ENCODE results near the gene TMEM147.
A peak's percentile ranks its signal among the peaks of the same experiment; 100 is the strongest.

TMEM147 gene

DNA sequence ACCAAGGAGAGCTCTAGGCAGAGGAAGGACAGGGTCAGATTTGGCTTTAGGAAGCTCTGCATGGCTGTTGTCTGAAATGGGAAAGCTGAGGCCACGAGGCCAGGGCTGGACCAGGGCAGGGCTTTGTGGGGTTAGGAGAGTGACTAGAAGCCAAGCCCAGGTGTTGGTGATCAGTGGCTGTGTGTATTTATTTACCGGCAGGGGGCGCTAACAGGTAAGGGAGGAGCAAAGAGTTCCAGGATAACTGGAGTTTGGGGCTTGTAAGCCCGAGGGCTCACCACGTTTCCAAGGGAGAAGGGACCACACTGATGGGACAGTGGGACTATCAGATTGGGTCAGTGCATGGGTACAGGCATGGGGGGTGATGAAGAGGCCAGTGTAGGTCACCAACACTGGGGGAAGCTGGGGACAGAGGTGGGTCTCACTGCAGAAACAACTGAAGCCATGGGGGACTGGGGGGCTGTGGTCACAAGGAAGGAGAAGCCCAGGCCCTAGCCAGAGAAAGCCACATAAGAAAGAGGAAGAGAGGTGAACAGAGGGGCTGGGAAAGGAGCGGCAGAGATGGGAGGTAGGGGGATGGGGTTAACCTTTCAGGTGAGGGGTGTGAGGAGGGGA, 3.9 kb downstream of the TMEM147 start:
- Histone ChIP-seq H3K4me1 (ENCODE audit: insufficient read depth, low read length, severe bottlenecking) (peaks cover 17% of the 10 kb centered on the region), H3K27ac (ENCODE audit: low read depth, low read length, poor library complexity, severe bottlenecking) (no peak overlapping the region), H3K27me3 (ENCODE audit: insufficient read depth, low read length) (no peaks in the 10 kb centered on the region), H3K9ac (ENCODE audit: low read length) (no peak overlapping the region), H3K9me3 (ENCODE audit: low read length) (no peaks in the 10 kb centered on the region), H3K4me2 (ENCODE audit: low read length) (no peak overlapping the region), H2AFZ (ENCODE audit: low read length) (no peak overlapping the region), H3K36me3 (ENCODE audit: insufficient read depth, low read length) (no peaks in the 10 kb centered on the region), H3K79me2 (ENCODE audit: insufficient read depth, low read length) (no peaks in the 10 kb centered on the region), H3F3A (ENCODE audit: insufficient read depth, low read length) (no peaks in the 10 kb centered on the region), H3K4me3 (ENCODE audit: low read depth, low read length, poor library complexity, severe bottlenecking) (no peak overlapping the region), H3K9me2 (ENCODE audit: low read depth, low read length) (no peaks in the 10 kb centered on the region), H4K20me1 (ENCODE audit: insufficient read depth, low read length) (no peaks in the 10 kb centered on the region)
- TF ChIP-seq CTCF (IDR thresholded peaks at IDR 0.05; ENCODE audit: low read length) (peak; percentile 87), EZH2 (IDR thresholded peaks at IDR 0.05; ENCODE audit: borderline replicate concordance, low read length) (no peak)

DNA sequence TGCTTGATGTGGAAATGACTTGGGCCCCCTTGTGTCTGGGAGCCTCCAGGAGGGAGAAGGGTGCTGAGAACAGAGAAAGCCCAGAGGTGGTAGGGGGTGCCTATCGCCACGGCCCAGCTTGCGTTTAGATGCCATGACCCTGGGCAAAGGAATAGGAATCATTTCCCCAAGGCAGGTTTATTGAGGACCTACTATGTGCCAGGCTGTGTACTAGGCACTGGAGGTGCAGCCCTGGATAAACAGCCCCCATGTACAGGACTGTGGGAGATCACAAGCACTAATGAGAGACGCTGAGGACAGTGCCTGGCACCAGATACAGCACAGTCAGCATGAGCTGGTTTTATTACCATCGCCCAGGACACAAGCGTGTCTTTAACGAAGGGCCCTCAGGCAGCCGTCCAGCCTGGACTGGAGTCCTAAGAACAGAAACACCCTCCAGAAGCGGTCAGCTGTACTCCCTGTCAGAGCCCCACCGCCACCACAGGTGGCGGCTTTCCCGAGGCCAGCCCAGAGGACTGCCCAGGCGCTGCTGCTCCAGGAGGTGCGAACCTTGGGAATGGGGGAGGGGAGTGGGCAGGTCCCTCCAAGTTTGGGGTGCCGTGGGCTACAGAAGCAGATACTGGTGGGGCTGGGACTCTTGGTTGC, 4.6 kb downstream of the TMEM147 start:
- Histone ChIP-seq H3K9me3 (ENCODE audit: low read length) (no peaks in the 10 kb centered on the region), H3K27me3 (ENCODE audit: insufficient read depth, low read length) (no peaks in the 10 kb centered on the region), H3K36me3 (ENCODE audit: insufficient read depth, low read length) (no peaks in the 10 kb centered on the region), H3K27ac (ENCODE audit: low read depth, low read length, poor library complexity, severe bottlenecking) (no peak overlapping the region), H3K79me2 (ENCODE audit: insufficient read depth, low read length) (no peaks in the 10 kb centered on the region), H3K4me1 (ENCODE audit: insufficient read depth, low read length, severe bottlenecking) (peaks cover 11% of the 10 kb centered on the region), H3F3A (ENCODE audit: insufficient read depth, low read length) (no peaks in the 10 kb centered on the region), H3K9me2 (ENCODE audit: low read depth, low read length) (no peaks in the 10 kb centered on the region), H2AFZ (ENCODE audit: low read length) (no peak overlapping the region), H4K20me1 (ENCODE audit: insufficient read depth, low read length) (no peaks in the 10 kb centered on the region), H3K9ac (ENCODE audit: low read length) (no peak overlapping the region), H3K4me2 (ENCODE audit: low read length) (no peak overlapping the region), H3K4me3 (ENCODE audit: low read depth, low read length, poor library complexity, severe bottlenecking) (no peak overlapping the region)
- TF ChIP-seq EZH2 (IDR thresholded peaks at IDR 0.05; ENCODE audit: borderline replicate concordance, low read length) = no peak
- no peak for TF ChIP-seq CTCF (IDR thresholded peaks at IDR 0.05; ENCODE audit: low read length)

GRCh38 chr19:35551091-35551810, 5.8 kb downstream of the TMEM147 start:
- H3K9ac ChIP-seq (ENCODE audit: low read length) = no peak overlapping the region
- H3K36me3 ChIP-seq (ENCODE audit: insufficient read depth, low read length) = no peaks in the 10 kb centered on the region
- no peak overlapping the region for H2AFZ ChIP-seq (ENCODE audit: low read length)
- no peaks in the 10 kb centered on the region for H3K27me3 ChIP-seq (ENCODE audit: insufficient read depth, low read length)
- no peaks in the 10 kb centered on the region for H4K20me1 ChIP-seq (ENCODE audit: insufficient read depth, low read length)
- no peak overlapping the region for H3K27ac ChIP-seq (ENCODE audit: low read depth, low read length, poor library complexity, severe bottlenecking)
- no peak overlapping the region for H3K4me3 ChIP-seq (ENCODE audit: low read depth, low read length, poor library complexity, severe bottlenecking)
- TF ChIP-seq EZH2 (IDR thresholded peaks at IDR 0.05; ENCODE audit: borderline replicate concordance, low read length) (no peak), CTCF (IDR thresholded peaks at IDR 0.05; ENCODE audit: low read length) (no peak)
- H3K79me2 ChIP-seq (ENCODE audit: insufficient read depth, low read length) = no peaks in the 10 kb centered on the region
- no peaks in the 10 kb centered on the region for H3K9me3 ChIP-seq (ENCODE audit: low read length)
- H3F3A ChIP-seq (ENCODE audit: insufficient read depth, low read length) = no peaks in the 10 kb centered on the region
- H3K9me2 ChIP-seq (ENCODE audit: low read depth, low read length) = no peaks in the 10 kb centered on the region
- H3K4me1 ChIP-seq (ENCODE audit: insufficient read depth, low read length, severe bottlenecking) = peaks cover 7% of the 10 kb centered on the region
- no peak overlapping the region for H3K4me2 ChIP-seq (ENCODE audit: low read length)

Data from OCI-LY1 (cell line).